Thoracic aorta (tissue), 2 donors: ENCODE results near the gene HNRNPUL1. TPM values are rescaled to one million over a fixed set of nuclear protein-coding genes. Genes with fewer than 3 reads are reported as not detected.

ENCODE experiments used
- ATAC-seq: fragments of 150-250 bp; one replicate; pipeline ENCODE4 v1.8.0; 2017; ENCODE audit warnings: low read depth; ENCODE audit not compliant: insufficient number of reproducible peaks, low FRiP score
- DNase-seq: peaks from one replicate; pipeline ENCODE4 v3.0.0-alpha.2; 2020; ENCODE audit warnings: low spot score
- H3K27ac ChIP-seq, 2 donors: fragments of 200-600 bp; sonication (generic); 1 replicate in 1 of 2; 2 replicates in 1 of 2; pipeline ENCODE4 v1.5.1; 2016; ENCODE audit warnings: mild to moderate bottlenecking in 2 of 2, moderate library complexity in 2 of 2
- H3K27me3 ChIP-seq: fragments of 200-600 bp; sonication (generic); replicated peaks from 2 replicates; pipeline ENCODE4 v1.6.0; 2016; ENCODE audit warnings: mild to moderate bottlenecking; ENCODE audit not compliant: insufficient read depth
- H3K36me3 ChIP-seq: fragments of 200-600 bp; sonication (generic); one replicate; pipeline ENCODE4 v1.5.1; 2016
- H3K4me1 ChIP-seq, 2 donors: fragments of 200-600 bp; sonication (generic); 1 replicate in 1 of 2; 2 replicates in 1 of 2; pipeline versions ENCODE4 v1.5.1 to v1.6.0; 2016; ENCODE audit warnings: low read depth in 2 of 2, mild to moderate bottlenecking in 1 of 2; ENCODE audit not compliant: control insufficient read depth in 1 of 2
- H3K4me3 ChIP-seq: fragments of 200-600 bp; sonication (generic); 2 replicates; pipeline ENCODE4 v1.5.1; 2016; ENCODE audit warnings: mild to moderate bottlenecking
- H3K9me3 ChIP-seq: fragments of 200-600 bp; sonication (generic); 2 replicates; pipeline ENCODE4 v1.5.1; 2016
- CTCF ChIP-seq: fragments of 200-600 bp; sonication (generic); IDR thresholded peaks from one replicate; pipeline ENCODE4 v1.5.1; 2019; ENCODE audit warnings: antibody characterized with exemption
- total RNA-seq, 2 donors: library from RNA; depleted of rRNA; stranded (reverse); fragments of >200 nt; gene quantifications; one replicate each; pipeline versions ENCODE4 v1.1.0 to v1.2.3, GENCODE V29; 2016

The HNRNPUL1 gene
- total RNA-seq, 2 donors from 2014 or later = 142 to 147 TPM

GRCh38 chr19:41296433-41296871 lies 32.3 kb downstream of the HNRNPUL1 start:
- Histone ChIP-seq H3K9me3 (no peaks in the 10 kb centered on the region), H3K4me1 (peaks cover 14 to 36% of the 10 kb centered on the region in 2 donors), H3K27me3 (no peaks in the 10 kb centered on the region), H3K36me3 (peaks cover 61% of the 10 kb centered on the region), H3K27ac (peak overlapping the region; percentile 2 to 86), H3K4me3 (no peak overlapping the region)
- DNase-seq (no peak), ATAC-seq (no peak)
- TF ChIP-seq CTCF = no peak

DNA sequence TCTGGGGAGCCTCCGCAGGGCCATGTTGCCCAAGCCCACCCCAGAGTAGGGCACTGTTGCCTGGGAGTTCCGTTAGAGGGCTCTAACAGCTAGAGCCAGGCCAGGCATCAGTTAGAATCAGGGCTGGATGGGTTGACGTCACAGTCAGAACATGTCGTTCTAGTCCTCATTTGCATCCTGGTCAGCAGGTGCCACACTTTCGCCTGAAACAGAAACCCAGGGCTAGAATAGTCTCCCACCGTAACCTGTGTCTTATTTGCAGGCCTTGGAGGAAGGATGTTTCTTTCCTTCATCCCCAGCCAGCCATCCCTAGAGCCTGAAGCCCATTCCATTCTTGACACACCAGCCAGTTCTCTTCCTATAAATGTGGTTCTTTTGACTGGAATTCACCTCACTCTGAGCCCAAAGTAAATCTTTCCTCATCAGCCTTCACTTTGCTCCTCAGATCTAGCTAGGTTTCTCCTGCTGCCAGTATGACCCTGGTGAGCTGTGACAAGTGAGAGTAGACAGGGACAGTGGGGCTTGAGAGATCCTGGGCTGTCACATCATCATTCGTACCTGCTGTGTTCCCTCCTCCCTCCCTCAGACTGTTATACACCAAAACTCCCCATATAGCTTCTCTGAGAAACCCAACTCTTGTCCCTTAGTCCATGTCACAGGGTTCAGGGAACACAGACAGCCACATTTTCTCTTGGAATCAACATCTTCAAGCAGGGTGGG lies 33.6 kb downstream of the HNRNPUL1 start:
- no peaks in the 10 kb centered on the region for H3K9me3 ChIP-seq
- no peaks in the 10 kb centered on the region for H3K27me3 ChIP-seq
- peaks cover 14 to 36% of the 10 kb centered on the region in 2 donors for H3K4me1 ChIP-seq
- no peak for ATAC-seq
- H3K27ac ChIP-seq = peak overlapping the region; percentile 76 to 86
- TF ChIP-seq CTCF = no peak
- H3K36me3 ChIP-seq = peaks cover 55% of the 10 kb centered on the region
- no peak overlapping the region for H3K4me3 ChIP-seq
- DNase-seq = no peak

DNA sequence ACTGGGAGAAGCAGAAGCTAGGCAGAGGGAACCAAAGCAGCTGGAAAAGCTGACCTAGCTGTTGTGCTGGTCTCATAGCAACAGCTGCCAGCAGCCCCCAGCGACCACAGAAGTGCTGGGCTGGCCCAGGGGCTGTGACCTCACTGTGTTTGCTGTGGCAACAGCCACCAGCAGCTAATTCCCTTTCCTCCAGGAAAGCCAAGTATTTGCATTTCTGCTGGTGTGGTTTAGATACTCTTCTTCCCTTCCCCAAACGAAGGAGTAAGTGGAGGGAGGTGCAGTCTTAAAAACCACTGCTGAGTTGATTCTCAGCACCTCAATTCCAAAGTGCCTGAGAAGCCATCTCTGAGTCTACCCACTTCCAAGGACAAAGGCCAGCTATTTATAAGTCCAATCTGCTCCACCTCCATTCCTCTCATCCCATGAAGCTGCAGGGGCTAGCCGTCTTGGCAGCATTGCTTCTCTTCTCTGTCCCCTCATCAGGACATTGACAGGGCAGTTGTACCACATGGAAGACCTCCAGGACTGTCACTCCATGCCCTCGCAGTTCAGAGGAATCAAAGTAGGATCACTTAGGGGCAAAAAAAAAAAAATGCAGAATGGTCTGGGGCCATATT lies 34.3 kb downstream of the HNRNPUL1 start:
- no peak for DNase-seq
- peak; percentile 39 for ATAC-seq
- H3K4me1 ChIP-seq = peaks cover 14 to 36% of the 10 kb centered on the region in 2 donors
- peaks cover 55% of the 10 kb centered on the region for H3K36me3 ChIP-seq
- TF ChIP-seq CTCF = no peak
- H3K27me3 ChIP-seq = no peaks in the 10 kb centered on the region
- H3K4me3 ChIP-seq = no peak overlapping the region
- H3K27ac ChIP-seq = peak overlapping the region; percentile 76 to 86
- H3K9me3 ChIP-seq = no peaks in the 10 kb centered on the region

DNA sequence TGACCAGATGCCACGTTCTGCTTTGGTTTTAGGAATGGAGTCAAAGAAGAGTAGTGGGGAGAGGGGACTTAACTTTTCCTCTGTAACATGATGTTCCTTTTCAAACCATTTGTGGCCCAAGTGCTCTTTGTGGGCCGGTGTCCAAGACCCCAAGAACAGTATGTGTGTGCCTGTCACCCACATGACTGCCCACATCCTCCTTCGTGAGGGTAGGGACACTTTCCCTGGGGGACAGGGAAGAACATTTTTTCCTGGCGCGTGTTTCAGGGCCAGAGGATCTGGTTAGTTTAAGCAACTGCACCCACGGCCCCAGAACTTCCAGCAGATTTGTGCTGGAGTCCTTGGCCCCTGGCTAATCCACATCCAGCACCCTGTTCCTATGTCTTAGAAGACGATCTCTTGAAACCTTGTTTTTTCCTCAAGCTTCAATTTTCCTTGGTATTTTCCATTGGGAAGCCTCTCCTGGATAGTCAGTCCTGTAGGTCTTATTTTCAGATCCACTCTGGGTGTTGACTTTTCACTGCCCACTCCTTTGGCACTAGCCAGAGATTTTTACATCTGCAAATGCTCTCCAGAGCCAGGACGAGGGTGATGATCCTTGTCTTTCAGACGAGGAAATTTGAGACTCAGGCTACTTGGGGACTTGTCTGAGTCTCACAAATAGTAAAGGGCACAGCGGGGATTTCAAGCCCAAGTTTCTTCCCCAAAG lies 35.0 kb downstream of the HNRNPUL1 start:
- Histone ChIP-seq H3K27ac (peak overlapping the region; percentile 76 to 86), H3K4me3 (no peak overlapping the region), H3K9me3 (no peaks in the 10 kb centered on the region), H3K4me1 (peaks cover 14 to 36% of the 10 kb centered on the region in 2 donors), H3K36me3 (peaks cover 55% of the 10 kb centered on the region), H3K27me3 (no peaks in the 10 kb centered on the region)
- DNase-seq (no peak), ATAC-seq (no peak)
- no peak for TF ChIP-seq CTCF

DNA sequence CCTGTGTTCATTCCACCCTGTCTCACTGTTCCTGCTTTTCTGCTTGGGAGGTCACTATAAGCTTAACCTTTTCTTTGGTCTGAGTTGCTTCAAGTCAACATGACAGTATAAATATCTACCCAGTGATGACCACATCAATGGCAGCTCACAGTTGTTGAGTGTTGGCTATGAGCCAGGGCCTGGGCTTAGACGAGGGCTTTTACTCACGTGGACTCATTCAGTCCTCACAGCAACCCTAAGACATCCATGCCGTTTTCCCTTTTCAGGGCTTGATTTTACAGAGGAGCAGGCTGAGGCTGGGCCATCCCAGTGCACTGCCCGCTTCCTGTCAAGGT lies 35.5 kb downstream of the HNRNPUL1 start:
- peak overlapping the region; percentile 76 to 86 for H3K27ac ChIP-seq
- H3K9me3 ChIP-seq = no peaks in the 10 kb centered on the region
- no peak for TF ChIP-seq CTCF
- peaks cover 14 to 36% of the 10 kb centered on the region in 2 donors for H3K4me1 ChIP-seq
- H3K4me3 ChIP-seq = no peak overlapping the region
- peaks cover 55% of the 10 kb centered on the region for H3K36me3 ChIP-seq
- no peaks in the 10 kb centered on the region for H3K27me3 ChIP-seq
- ATAC-seq (no peak), DNase-seq (no peak)
